Stimulated activated CD8-positive, alpha-beta memory T cell treated with anti-CD3 and anti-CD28 coated beads, Interleukin-7, amount 100 ng/mL, for 1 hour (primary cell): ENCODE results near the gene GNAS.
"Not testable (repeated sequence)": the region's sequence is repeated elsewhere in the genome, so short reads cannot be mapped to it uniquely, and the experiment has no call there.

ENCODE experiments used
- DNase-seq, 2 donors: peaks; one replicate each; pipeline ENCODE4 v3.0.0-alpha.2; 2020; ENCODE audit warnings: low read depth in 2 of 2

The GNAS gene

GRCh38 chr20:58852543-58853271 lies at the start of gene GNAS:
GNAS (plus strand) TSS chr20:58852716.
- DNase-seq = no peak

DNA sequence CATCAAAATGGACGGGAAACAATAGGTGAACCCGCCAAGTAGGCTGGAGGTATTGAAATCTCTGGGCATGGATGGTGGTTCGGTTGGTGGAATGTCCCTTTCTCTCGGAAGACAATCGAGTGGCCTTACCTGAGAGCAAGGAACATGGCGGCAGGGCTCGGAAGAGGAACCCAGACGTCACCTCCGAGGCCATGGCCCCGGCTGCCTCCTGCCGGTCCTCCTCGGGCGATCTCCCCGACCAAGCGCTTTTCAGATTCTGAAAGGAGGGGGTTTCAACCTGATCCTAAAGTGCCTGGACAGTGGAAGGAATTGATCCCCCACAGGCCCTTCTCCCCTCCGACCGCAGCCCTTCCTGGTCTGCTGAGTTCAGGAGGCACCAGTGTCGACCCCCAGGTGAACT lies 49.0 kb upstream of the GNAS start:
- DNase-seq = no peak

- DNase-seq = no peak
Observed at GRCh38 chr20:58807801-58808200, 44.7 kb upstream of the GNAS start.

DNA sequence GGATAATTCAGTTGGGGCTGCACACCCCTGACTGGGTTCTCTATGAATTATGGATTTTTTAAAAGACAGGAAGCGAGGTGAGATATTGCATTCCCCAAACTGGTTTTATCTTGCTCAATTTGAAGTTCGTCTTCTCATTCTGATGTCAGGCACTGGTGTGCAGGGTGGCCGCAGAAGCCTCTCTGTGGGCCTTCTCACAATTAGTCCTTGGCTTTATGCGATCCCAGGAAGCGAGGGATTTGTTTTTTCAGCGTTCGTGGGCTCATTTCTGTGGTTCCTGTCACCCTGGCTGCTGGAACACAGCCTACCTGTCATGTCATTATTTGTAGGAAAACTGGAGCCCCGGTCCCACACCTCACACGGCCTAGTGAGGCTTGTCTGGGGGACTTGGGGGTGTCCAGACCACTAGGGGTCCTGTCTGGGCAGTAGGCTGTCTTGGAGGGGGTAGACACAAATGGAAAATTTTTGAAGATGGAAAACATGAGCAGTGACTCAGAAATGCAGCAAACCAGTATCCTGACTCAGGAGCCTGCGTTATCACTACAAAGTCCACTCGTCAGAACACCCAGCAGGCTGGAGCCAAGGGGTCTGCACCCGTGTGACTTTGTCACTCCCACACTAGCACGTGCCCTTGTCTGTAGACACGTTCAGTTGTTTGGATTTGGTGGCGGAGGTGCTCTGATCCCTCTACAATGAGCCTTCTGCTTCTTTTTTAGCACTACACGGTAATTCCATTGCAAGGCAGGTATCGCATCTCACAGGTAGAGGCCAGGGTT lies 44.1 kb upstream of the GNAS start:
- no peak for DNase-seq

DNA sequence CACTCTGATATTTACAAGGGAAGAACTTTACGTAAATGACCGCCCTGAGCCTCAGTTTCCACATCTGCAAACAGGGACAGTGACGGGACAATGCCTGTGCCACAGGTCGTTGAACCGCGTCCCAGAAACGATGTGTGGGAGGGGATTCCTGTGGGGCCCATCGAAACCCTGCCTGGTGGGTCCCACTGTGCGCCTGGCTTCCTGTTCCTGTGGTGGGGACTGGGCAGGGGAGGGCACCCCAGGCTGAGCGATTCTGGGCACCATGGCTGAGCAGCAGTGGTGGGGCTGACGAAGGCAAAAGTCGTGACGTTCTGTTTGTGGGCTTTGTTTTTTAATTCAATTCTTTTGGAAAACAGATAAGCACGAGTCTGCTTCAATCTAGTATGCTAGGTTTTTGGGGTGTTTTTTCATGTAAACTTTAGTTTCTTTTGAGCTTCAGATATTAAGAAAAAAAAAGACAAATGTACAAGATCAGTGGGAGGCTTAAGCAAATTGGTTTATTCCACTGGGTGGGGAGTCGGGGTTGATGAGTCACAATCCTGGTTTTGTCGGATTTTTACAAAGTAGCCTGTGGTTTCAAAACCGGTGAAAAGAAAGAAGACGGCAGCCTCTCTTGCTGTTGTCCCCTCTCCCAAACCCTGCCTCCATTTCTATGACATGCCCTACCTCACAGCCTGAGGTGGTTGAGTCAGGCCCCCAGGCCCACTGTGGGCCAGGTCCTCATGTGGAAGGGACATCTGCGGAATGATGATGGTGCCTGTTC lies 42.2 kb upstream of the GNAS start:
- DNase-seq = no peak

DNA sequence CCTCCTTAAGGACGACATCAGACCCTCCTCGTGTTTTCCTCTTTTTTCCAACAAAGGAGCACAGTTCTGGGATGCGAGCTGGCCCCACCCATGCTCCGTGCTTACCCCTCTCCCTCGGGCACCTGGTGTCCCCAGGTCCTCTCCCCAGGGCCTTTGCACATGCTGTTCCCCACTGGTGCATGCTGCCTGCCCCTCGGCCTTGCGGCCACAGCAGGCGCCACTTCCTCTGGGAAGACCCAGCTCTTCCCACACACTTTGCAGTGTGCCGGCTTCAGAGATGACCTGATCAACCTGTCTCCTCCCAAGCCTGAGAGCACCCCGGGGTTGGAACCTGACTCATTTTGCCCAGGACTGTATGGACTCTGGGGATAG lies 41.7 kb upstream of the GNAS start:
- DNase-seq = no peak

- DNase-seq = no peak
Observed at GRCh38 chr20:58811334-58811733, 41.2 kb upstream of the GNAS start.

GRCh38 chr20:58813369-58813768 lies 39.1 kb upstream of the GNAS start:
- no peak for DNase-seq

DNA sequence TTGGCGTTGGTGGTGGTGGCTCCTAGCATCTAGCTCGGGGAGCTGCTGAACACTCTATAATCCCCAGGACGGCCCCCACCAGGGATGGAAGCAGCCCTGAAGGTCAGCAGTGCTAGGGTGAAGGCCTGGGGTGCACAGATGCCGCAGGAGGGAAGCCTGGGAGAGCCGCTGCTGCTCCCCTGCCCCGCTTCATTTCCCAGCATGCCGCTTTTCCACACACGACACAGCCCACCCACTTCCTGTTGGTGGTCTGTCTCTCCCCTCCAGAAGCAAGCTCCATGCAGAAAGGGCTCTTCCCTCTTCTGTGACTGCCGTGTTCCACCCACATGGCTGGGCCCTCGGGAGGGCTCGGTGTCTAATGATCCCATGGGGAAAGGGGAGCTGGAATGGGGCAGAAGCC lies 37.1 kb upstream of the GNAS start:
- no peak for DNase-seq

GRCh38 chr20:58816051-58816450 lies 36.5 kb upstream of the GNAS start:
- DNase-seq = no peak

DNA sequence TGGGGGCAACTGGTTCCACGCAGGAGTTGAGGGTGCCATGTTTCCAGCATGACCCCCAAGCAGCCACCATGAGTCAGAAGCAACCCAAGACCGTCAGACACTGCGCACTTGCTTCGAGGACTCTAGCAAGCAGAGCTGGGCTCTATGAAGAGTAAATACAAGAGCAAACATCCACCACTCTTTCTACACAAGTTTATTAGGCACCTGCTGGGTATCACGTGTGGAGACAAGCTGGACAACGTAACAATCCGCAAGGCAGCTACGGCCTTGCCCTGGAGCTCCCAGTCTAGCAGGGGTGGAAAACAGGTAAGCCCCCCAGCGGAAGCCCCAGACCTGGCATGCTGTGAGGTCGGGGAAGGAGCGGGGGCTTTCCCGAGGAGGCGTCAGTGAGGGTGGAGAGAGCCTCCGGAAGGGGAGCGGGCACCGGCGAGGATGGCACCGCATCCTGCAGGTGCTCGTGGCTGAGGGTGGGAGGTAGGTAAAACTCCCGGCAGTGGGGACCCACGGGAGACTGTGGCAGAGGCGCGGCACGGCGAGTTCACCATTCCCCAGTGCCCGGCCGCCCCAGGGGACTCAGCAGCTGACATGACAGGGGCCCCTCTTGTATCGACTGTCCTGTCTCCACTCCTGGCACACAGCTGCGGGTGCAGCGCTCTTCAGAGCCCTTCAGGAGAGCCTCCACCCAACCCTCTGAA lies 35.4 kb upstream of the GNAS start:
- DNase-seq = no peak

DNA sequence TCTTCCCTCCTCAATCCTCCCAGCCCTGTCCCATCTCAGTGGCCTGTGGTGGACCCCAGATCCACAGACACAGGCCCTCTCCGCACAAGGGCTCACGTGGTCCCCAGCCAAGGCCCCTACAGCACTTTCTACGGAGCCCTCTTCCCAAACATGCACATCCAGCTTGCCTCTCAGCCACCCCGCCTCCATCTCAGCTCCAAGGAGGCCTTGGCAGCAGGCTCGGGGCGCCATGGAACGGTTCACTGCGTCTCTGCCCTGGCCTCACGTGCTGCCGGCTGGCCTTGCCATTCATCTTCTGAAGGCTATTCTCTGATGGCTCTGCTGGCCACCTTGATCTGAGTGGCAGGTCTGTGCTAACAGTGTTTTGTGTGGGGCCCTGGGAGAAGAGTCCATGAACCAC lies 34.8 kb upstream of the GNAS start:
- DNase-seq = no peak

GRCh38 chr20:58818586-58819285 lies 33.8 kb upstream of the GNAS start:
- no peak for DNase-seq

GRCh38 chr20:58819921-58820320 lies 32.6 kb upstream of the GNAS start:
- DNase-seq = no peak

DNA sequence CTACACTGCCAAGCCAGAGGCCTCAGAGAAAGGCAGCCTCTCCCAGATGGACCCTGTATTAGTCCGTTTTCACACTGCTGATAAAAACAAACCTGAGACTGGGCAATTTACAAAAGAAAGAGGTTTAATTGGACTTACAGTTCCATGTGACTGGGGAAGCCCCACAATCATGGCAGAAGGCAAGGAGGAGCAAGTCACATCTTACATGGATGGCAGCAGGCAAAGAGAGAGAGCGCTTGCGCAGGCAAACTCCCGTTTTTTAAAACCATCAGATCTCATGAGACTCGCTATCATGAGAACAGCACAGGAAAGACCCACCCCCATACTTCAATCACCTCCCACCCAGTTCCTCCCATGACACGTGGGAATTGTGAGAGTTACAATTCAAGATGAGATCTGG lies 32.0 kb upstream of the GNAS start:
- not testable (repeated sequence) for DNase-seq

DNA sequence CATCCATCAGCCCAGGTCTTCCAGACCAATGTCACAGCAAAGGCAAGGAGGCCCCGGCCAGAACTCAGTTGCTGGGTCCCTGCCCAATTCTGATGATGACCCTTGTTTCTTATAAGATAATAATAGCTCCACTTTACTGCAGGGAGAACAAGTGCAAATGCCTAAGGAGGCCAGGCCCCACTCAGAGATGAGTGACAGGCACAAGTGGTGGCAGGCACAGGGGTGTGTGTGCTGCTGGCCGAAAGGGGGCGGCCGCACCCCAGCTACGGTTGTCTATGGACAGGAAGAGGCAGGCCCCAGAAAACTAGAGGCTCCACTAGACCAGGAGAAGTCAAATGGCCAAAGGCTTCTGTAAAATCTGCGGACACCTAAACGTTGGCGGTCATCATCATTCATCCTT lies 30.4 kb upstream of the GNAS start:
- no peak for DNase-seq

DNA sequence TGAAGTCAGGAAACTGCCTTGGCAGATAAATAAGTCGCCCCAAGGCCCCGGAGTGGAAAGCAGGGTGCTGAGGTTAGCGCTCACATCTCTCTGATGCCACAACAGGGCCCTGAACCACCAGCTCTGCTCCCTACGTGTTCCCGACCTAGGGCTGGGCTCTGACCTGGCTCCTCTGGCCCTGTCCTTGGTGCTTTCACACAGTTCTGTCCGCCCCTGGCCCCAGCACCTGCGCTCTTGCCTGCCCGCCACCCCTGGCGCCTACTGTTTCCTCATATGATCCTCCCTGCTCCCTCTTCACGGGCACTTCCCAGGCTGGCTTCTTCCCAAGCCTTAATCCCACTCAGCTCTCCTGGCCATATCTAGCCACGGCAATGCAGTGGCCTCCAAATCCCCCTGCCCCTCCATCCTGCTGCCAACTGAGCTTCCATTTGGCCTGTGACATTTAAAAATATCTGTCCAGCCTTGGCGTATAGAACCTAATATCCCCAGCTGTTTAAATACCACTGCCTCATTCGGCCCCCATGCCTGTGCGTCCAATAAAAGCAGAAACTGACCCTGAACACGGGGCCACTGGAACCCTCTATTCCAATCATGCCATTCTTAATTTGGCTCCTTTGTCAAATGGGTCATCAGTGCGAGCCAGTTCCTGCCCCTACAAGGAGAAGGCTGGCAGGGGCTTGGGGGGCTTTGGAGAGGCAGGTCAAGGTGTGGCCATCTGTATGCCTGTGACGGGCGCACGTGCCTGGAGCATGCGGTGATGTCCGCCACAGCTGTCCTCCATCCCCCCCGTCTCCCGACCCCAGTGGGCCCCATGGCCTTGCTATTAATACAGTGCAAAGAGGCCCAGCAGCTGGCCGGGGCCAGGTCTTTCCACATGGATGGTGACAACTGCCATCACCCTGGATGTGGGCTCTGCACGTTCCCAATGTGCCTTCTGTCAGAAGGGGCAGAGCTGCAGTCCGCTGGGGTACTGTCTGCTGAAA lies 29.5 kb upstream of the GNAS start:
- no peak for DNase-seq

DNA sequence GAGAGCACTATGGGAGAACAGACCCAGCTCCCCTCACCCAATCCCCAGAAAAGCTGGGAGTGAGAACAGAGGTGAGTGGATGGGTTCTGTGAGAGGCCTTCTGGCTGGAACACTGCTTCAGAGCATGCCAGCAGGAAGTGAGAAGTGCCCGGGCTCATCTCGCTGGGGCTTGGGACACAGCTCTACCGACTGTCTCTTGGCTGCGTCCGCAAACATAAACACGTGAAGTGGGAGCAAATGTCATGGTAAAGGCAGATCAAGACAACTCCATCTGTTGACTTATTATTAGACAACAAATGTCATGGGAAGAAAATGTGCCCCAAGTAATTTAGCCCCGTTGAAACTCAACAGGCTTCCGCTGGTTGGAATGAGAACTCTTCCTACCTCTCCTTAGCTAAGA lies 27.7 kb upstream of the GNAS start:
- DNase-seq = no peak

- DNase-seq = no peak
Observed at GRCh38 chr20:58825450-58825849, 27.1 kb upstream of the GNAS start.

GRCh38 chr20:58826271-58826670 lies 26.2 kb upstream of the GNAS start:
- DNase-seq = no peak
